Thymus (tissue), 11 donors: ENCODE results near the gene TYW1. TPM values are rescaled to one million over a fixed set of nuclear protein-coding genes. Genes with fewer than 3 reads are reported as not detected.
"Not testable (repeated sequence)": the region's sequence is repeated elsewhere in the genome, so short reads cannot be mapped to it uniquely, and the experiment has no call there.

Experiments
- DNase-seq, 9 donors: peaks; one replicate each; pipeline ENCODE4 v3.0.0-alpha.2; 2013; ENCODE audit warnings: low spot score in 9 of 9, low read depth in 6 of 9, missing footprints in 1 of 9
- H3K27ac ChIP-seq, 2 donors: one replicate each; pipeline ENCODE4 v1.5.1; 2013; ENCODE audit warnings: control low read depth in 1 of 2, low read depth in 1 of 2, low read length in 1 of 2, mild to moderate bottlenecking in 1 of 2, moderate library complexity in 1 of 2
- H3K27me3 ChIP-seq, 2 donors: one replicate each; pipeline ENCODE4 v1.5.1; 2013; ENCODE audit warnings: low read length in 1 of 2; ENCODE audit not compliant: control insufficient read depth in 2 of 2, insufficient read depth in 1 of 2
- H3K36me3 ChIP-seq, 2 donors: one replicate each; pipeline ENCODE4 v1.5.1; 2013; ENCODE audit warnings: low read length in 1 of 2, mild to moderate bottlenecking in 1 of 2, moderate library complexity in 1 of 2; ENCODE audit not compliant: control insufficient read depth in 2 of 2, insufficient read depth in 2 of 2
- H3K4me1 ChIP-seq, 2 donors: one replicate each; pipeline ENCODE4 v1.5.1; 2013; ENCODE audit warnings: low read length in 2 of 2; ENCODE audit not compliant: control insufficient read depth in 2 of 2, insufficient read depth in 2 of 2
- H3K4me3 ChIP-seq, 2 donors: one replicate each; pipeline ENCODE4 v1.5.1; 2013; ENCODE audit warnings: low read length in 2 of 2, control low read depth in 1 of 2, mild to moderate bottlenecking in 1 of 2
- H3K9me3 ChIP-seq, 2 donors: one replicate each; pipeline ENCODE4 v1.5.1; 2013; ENCODE audit warnings: low read length in 1 of 2, mild to moderate bottlenecking in 1 of 2; ENCODE audit not compliant: control insufficient read depth in 2 of 2, insufficient read depth in 1 of 2
- WGBS: extraction: QIAGEN DNeasy Blood & Tissue Kit; methylation state at CpG from one replicate; pipeline ENCODE4 v1.1.7; 2013; 5-methylcytosine and 5-hydroxymethylcytosine counted together
- polyA plus RNA-seq: library from polyadenylated mRNA; stranded (reverse); fragments of 200-250 nt; gene quantifications from one replicate; pipeline ENCODE4 v1.2.3, GENCODE V29; 2013
- total RNA-seq: library from RNA; stranded (reverse); fragments of 120-200 nt; gene quantifications from one replicate; pipeline ENCODE4 v1.2.4, GENCODE V29; 2013
- donor health status: healthy.

The TYW1 gene
- total and polyA plus RNA-seq, 2 donors = 11.2 to 16.0 TPM

- not testable (repeated sequence) for H3K9me3 ChIP-seq, H3K4me1 ChIP-seq, H3K27ac ChIP-seq, DNase-seq, H3K27me3 ChIP-seq, H3K4me3 ChIP-seq
- H3K36me3 ChIP-seq = peaks cover 9 to 13% of the 10 kb centered on the region in 2 donors
- 99% methylated on average over 1 of the region's 2 CpGs for WGBS
These were observed 35.1 kb downstream of the TYW1 start for GRCh38 chr7:67031685-67032084.

DNA sequence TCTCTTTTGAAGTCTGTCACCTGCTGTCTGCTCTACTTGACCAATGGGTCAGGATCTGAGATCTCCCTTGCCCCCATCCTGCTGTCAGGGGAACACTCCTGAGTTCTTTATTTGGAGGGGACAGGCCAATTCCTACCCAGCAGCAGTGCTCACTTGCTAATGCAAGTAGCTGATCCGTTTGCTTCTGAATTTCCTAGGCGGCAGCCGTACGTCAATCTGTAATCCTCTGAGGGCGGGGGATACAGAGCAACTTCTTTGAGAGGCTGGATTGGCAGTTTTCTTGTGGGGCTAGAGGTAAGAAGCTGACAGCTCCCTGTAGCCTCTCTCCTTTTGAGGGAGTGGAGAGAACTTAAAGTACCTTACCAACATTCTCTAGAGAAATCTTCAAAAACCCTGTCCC is 36.6 kb downstream of the TYW1 start:
- peaks cover 9 to 13% of the 10 kb centered on the region in 2 donors for H3K36me3 ChIP-seq
- H3K9me3 ChIP-seq = peaks cover 0 to 2% of the 10 kb centered on the region in 2 donors
- WGBS = 95% methylated on average over 5 of the region's 5 CpGs
- DNase-seq = no peak
- H3K27ac ChIP-seq = no peak overlapping the region
- H3K4me3 ChIP-seq = no peak overlapping the region
- H3K4me1 ChIP-seq = no peaks in the 10 kb centered on the region
- H3K27me3 ChIP-seq = no peaks in the 10 kb centered on the region

DNA sequence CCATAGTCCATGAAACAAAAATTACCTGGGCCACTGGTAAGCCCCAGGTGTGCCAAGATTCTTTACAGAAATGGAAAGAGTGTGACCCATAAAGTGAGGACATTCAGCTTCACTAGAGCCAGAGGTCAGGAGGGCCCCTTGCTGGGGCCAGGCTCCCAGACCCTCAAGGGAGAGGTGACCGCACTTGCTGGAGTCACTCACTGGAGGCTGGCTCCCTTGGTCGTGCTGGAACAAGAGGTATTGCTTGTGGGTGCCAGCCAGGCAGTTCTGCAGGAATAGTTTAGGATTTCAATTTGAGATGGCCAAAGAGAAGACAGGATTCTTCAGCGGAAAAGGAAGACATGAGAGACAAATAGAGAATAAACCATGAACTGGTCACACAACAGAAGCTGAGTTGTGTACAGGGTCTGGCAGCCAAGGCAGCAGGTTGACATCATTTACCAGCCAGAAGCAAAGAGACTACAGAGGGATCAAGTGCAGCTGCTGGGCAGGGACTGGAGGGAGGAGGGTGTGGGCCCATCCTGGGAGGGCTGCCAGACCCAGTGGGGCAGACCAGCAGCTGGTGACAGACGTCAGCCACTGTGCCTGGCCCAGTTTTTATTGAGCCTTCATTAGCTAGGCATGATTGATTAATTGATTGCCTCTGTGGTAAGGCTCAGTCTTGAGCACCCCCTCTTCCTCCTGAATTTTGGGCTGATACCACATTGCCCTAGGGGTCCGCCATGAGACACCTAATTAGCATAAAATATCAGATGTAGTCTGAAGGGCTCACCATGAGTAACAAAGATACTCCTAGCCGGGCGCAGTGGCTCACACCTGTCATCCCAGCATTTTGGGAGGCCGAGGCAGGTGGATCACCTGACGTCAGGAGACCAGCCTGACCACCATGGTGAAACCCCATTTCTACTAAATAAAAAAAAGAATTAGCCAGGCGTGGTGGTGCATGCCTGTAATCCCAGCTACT is 40.1 kb downstream of the TYW1 start:
- H3K4me1 ChIP-seq, H3K27ac ChIP-seq, H3K9me3 ChIP-seq, DNase-seq, H3K4me3 ChIP-seq, H3K27me3 ChIP-seq, H3K36me3 ChIP-seq: not testable (repeated sequence)
- WGBS = 97% methylated on average over 10 of the region's 10 CpGs

- not testable (repeated sequence) for H3K27ac ChIP-seq, H3K9me3 ChIP-seq, H3K36me3 ChIP-seq, H3K4me1 ChIP-seq, H3K27me3 ChIP-seq, DNase-seq, H3K4me3 ChIP-seq
- 82% methylated on average over 2 of the region's 2 CpGs for WGBS
These were observed 44.2 kb downstream of the TYW1 start for GRCh38 chr7:67040832-67041231.

DNA sequence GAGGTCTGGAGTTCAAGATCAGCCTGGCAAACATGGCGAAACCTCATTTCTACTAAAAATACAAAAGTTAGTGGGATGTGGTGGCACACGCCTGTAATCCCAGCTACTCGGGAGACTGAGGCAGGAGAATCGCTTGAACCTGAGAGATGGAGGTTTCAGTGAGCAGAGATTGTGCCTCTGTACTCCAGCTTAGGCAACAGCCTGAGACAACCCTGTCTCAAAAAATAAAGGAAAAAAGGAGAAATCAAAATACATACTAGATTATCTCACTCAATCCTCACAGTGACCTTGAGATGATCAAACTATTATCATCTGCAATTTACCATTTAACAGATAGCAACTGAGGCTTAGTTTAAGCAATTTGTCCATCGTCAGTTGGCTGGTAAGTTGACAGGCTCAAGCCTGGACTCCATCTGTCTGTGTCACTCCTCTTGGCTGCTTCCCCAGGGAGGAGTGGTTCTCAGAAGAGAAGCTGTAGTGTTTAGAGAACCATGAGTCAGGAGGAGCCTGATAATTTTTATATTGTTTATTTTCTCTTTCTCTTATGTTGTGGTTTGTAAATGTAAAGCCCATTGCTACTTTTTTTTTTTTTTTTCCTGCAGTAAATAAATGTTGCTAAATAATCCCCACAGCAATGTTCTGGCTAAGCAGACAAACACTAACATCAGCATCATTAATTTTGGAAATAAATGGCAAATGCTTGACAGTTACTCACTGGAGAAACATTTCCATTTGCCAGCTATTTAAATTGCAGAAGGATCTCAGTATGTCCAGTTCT is 46.3 kb downstream of the TYW1 start:
- not testable (repeated sequence) for H3K4me3 ChIP-seq, H3K4me1 ChIP-seq, DNase-seq, H3K27me3 ChIP-seq, H3K9me3 ChIP-seq, H3K36me3 ChIP-seq, H3K27ac ChIP-seq
- WGBS = 95% methylated on average over 5 of the region's 5 CpGs

DNA sequence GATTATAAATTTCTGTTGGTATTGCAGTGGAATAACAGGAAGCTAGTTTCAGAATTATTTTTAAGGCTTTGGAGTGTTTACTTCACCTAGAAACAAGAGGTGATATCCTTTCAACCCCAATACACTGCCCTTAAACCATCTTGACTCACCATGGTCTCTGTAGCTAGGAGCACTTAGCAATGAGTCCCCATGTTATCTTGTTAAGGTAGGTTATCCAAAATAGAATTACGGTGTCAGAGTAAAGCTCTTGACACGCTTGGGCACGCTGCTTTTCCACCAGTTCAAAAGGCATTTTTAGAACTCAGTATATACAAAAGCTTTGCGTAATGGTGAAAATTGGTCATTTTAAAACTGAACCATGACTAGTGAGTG is 46.9 kb downstream of the TYW1 start:
- H3K27me3 ChIP-seq, H3K9me3 ChIP-seq, DNase-seq, H3K36me3 ChIP-seq, H3K4me1 ChIP-seq, H3K27ac ChIP-seq, H3K4me3 ChIP-seq: not testable (repeated sequence)
- WGBS = 98% methylated on average over 4 of the region's 4 CpGs

DNA sequence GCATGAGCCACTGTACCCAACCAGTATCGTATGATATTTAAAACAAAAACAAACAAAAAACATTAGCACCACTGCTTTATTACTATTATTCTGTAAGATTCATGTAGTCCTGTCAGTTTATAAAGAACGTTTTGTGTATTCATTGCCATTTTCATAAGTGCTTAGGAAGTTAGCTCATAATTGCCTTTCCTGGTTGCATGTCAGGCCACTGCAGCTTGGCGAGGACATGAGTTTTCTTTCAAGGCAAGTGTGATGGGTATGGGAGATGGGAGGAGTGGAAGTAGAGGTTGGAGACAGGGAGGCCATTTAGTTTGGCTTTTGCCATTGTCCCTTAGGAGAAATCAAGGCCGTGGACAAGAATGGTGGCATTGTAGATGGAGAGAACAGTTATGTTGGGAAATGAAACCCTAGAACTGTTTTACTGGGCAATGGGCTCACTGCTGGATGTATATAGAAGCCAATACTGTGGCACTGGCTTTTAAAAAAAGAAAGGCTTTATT is 48.9 kb downstream of the TYW1 start:
- 98% methylated on average over 4 of the region's 4 CpGs for WGBS
- DNase-seq = no peak
- Histone ChIP-seq H3K36me3 (no peaks in the 10 kb centered on the region), H3K27me3 (no peaks in the 10 kb centered on the region), H3K4me1 (no peaks in the 10 kb centered on the region), H3K27ac (no peak overlapping the region), H3K4me3 (no peak overlapping the region), H3K9me3 (no peaks in the 10 kb centered on the region)

GRCh38 chr7:67046819-67047218 is 50.2 kb downstream of the TYW1 start:
- not testable (repeated sequence) for H3K4me1 ChIP-seq, H3K27ac ChIP-seq, H3K36me3 ChIP-seq, DNase-seq, H3K9me3 ChIP-seq, H3K4me3 ChIP-seq, H3K27me3 ChIP-seq
- 95% methylated on average over 2 of the region's 2 CpGs for WGBS

DNA sequence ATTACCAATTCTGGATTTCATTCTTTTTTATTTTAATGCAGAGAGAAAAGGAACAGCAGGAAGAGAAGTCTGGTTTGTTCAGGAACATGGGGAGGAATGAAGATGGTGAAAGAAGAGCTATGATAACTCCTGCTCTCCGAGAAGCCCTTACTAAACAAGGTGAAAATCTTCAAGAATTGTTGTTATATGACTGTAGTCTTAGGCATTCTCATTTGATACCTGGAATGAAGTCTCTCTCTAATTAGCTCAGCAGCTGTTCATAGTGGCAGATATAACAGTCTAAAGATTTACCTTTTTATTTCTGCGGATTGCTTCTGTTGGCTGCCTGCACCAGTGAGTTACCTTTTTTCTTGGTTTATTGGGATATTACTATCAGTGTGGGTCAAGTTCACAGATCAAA is 53.3 kb downstream of the TYW1 start:
- 97% methylated on average over 2 of the region's 2 CpGs for WGBS
- H3K36me3 ChIP-seq = not testable (repeated sequence)

More for the DNA sequence above, 53.3 kb downstream of the TYW1 start:
- not testable (repeated sequence) for H3K27ac ChIP-seq, H3K27me3 ChIP-seq, H3K4me3 ChIP-seq, H3K4me1 ChIP-seq, DNase-seq, H3K9me3 ChIP-seq
